ENCODE measurements around the gene DCT. TPM values are rescaled to one million over a fixed set of nuclear protein-coding genes. Genes with fewer than 3 reads are reported as not detected.

DCT gene
- total RNA-seq, 1 experiment from 2014 or later, result 0.06 TPM

GRCh38 chr13:94419925-94420305 is 59.6 kb downstream of the DCT start:
- Histone ChIP-seq H3K27me3 (no peaks in the 10 kb centered on the region), H3K36me3 (no peaks in the 10 kb centered on the region), H3K4me3 (no peak overlapping the region), H3K4me1 (peaks cover 6% of the 10 kb centered on the region; the same call in 1 of the 2 replicates), H3K27ac (no peak overlapping the region), H3K9me3 (replicated peaks) (no peaks in the 10 kb centered on the region)
- no peak for DNase-seq

- DNase-seq, result no peak
- H3K27ac ChIP-seq, result no peak overlapping the region
Measured at GRCh38 chr13:94419304-94419924, 60.1 kb downstream of the DCT start.

GRCh38 chr13:94417294-94417693 is 62.2 kb downstream of the DCT start:
- no peak for DNase-seq
- H3K4me1 ChIP-seq, result peaks cover 14% of the 10 kb centered on the region
- no peak overlapping the region for H3K4me3 ChIP-seq
- no peaks in the 10 kb centered on the region for H3K36me3 ChIP-seq
- no peaks in the 10 kb centered on the region for H3K9me3 ChIP-seq (replicated peaks)
- H3K27ac ChIP-seq, result no peak overlapping the region
- H3K27me3 ChIP-seq, result no peaks in the 10 kb centered on the region

More at GRCh38 chr13:94419304-94419924, 60.1 kb downstream of the DCT start:
- Histone ChIP-seq H3K4me3 (no peak overlapping the region), H3K4me1 (peaks cover 6% of the 10 kb centered on the region; the same call in 1 of the 2 replicates), H3K9me3 (replicated peaks) (no peaks in the 10 kb centered on the region), H3K27me3 (no peaks in the 10 kb centered on the region), H3K36me3 (no peaks in the 10 kb centered on the region)

- DNase-seq, result peak; percentile 44 to 74
- no peaks in the 10 kb centered on the region for H3K27me3 ChIP-seq
- peaks cover 14% of the 10 kb centered on the region for H3K4me1 ChIP-seq
- H3K36me3 ChIP-seq, result no peaks in the 10 kb centered on the region
- no peak overlapping the region for H3K4me3 ChIP-seq
- H3K9me3 ChIP-seq (replicated peaks), result no peaks in the 10 kb centered on the region
- H3K27ac ChIP-seq, result no peak overlapping the region
Measured at GRCh38 chr13:94416454-94417080, 62.9 kb downstream of the DCT start.

- no peak overlapping the region for H3K27ac ChIP-seq
- no peaks in the 10 kb centered on the region for H3K27me3 ChIP-seq
- DNase-seq, result no peak
- H3K9me3 ChIP-seq (replicated peaks), result no peaks in the 10 kb centered on the region
- H3K4me3 ChIP-seq, result no peak overlapping the region
- H3K36me3 ChIP-seq, result no peaks in the 10 kb centered on the region
- H3K4me1 ChIP-seq, result peaks cover 14% of the 10 kb centered on the region
Measured at GRCh38 chr13:94415500-94416237, 63.8 kb downstream of the DCT start.

- peaks cover 14% of the 10 kb centered on the region for H3K4me1 ChIP-seq
- no peaks in the 10 kb centered on the region for H3K36me3 ChIP-seq
- H3K4me3 ChIP-seq, result no peak overlapping the region
- DNase-seq, result no peak
- no peaks in the 10 kb centered on the region for H3K9me3 ChIP-seq (replicated peaks)
- H3K27ac ChIP-seq, result no peak overlapping the region
- no peaks in the 10 kb centered on the region for H3K27me3 ChIP-seq
Measured at GRCh38 chr13:94414708-94415107, 64.8 kb downstream of the DCT start.

- no peaks in the 10 kb centered on the region for H3K27me3 ChIP-seq
- peaks cover 14% of the 10 kb centered on the region for H3K4me1 ChIP-seq
- no peak overlapping the region for H3K4me3 ChIP-seq
- H3K9me3 ChIP-seq (replicated peaks), result no peaks in the 10 kb centered on the region
- H3K27ac ChIP-seq, result no peak overlapping the region
- H3K36me3 ChIP-seq, result no peaks in the 10 kb centered on the region
- DNase-seq, result no peak
Measured at GRCh38 chr13:94414141-94414540, 65.3 kb downstream of the DCT start.

- Histone ChIP-seq H3K27ac (no peak overlapping the region), H3K4me1 (peaks cover 14% of the 10 kb centered on the region), H3K4me3 (no peak overlapping the region), H3K27me3 (no peaks in the 10 kb centered on the region), H3K9me3 (replicated peaks) (no peaks in the 10 kb centered on the region), H3K36me3 (no peaks in the 10 kb centered on the region)
- DNase-seq, result no peak
Measured at GRCh38 chr13:94413598-94413944, 65.9 kb downstream of the DCT start.

GRCh38 chr13:94412870-94413597 is 66.4 kb downstream of the DCT start:
- Histone ChIP-seq H3K4me3 (no peak overlapping the region), H3K36me3 (no peaks in the 10 kb centered on the region), H3K27me3 (no peaks in the 10 kb centered on the region), H3K9me3 (replicated peaks) (no peaks in the 10 kb centered on the region), H3K4me1 (peaks cover 14% of the 10 kb centered on the region), H3K27ac (no peak overlapping the region)
- peak in 1 of 2 experiments; percentile 22 for DNase-seq

- no peak for DNase-seq
- Histone ChIP-seq H3K9me3 (replicated peaks) (no peaks in the 10 kb centered on the region), H3K4me1 (peaks cover 14% of the 10 kb centered on the region), H3K27ac (no peak overlapping the region), H3K4me3 (no peak overlapping the region), H3K27me3 (no peaks in the 10 kb centered on the region), H3K36me3 (no peaks in the 10 kb centered on the region)
Measured at GRCh38 chr13:94411747-94412146, 67.7 kb downstream of the DCT start.

GRCh38 chr13:94408314-94409036 is 71.0 kb downstream of the DCT start:
- Histone ChIP-seq H3K36me3 (no peaks in the 10 kb centered on the region), H3K27ac (no peak overlapping the region), H3K27me3 (no peaks in the 10 kb centered on the region), H3K4me3 (no peak overlapping the region), H3K9me3 (replicated peaks) (no peaks in the 10 kb centered on the region), H3K4me1 (peaks cover 8% of the 10 kb centered on the region)
- DNase-seq, result no peak

- no peak overlapping the region for H3K27ac ChIP-seq
- no peak overlapping the region for H3K4me3 ChIP-seq
- H3K27me3 ChIP-seq, result no peaks in the 10 kb centered on the region
- H3K9me3 ChIP-seq (replicated peaks), result no peaks in the 10 kb centered on the region
- H3K36me3 ChIP-seq, result no peaks in the 10 kb centered on the region
- DNase-seq, result no peak
- H3K4me1 ChIP-seq, result no peaks in the 10 kb centered on the region
Measured at GRCh38 chr13:94400874-94401273, 78.6 kb downstream of the DCT start.

- Histone ChIP-seq H3K9me3 (replicated peaks) (no peaks in the 10 kb centered on the region), H3K4me1 (no peaks in the 10 kb centered on the region), H3K36me3 (no peaks in the 10 kb centered on the region), H3K27ac (no peak overlapping the region), H3K4me3 (no peak overlapping the region), H3K27me3 (no peaks in the 10 kb centered on the region)
- no peak for DNase-seq
Measured at GRCh38 chr13:94399812-94400211, 79.7 kb downstream of the DCT start.

- Histone ChIP-seq H3K27me3 (no peaks in the 10 kb centered on the region), H3K36me3 (no peaks in the 10 kb centered on the region), H3K27ac (no peak overlapping the region), H3K4me1 (no peaks in the 10 kb centered on the region), H3K4me3 (no peak overlapping the region), H3K9me3 (replicated peaks) (no peaks in the 10 kb centered on the region)
- DNase-seq, result no peak
Measured at GRCh38 chr13:94395860-94396259, 83.6 kb downstream of the DCT start.

All from SJCRH30 (cell line).